Hepatocyte (in vitro differentiated cells): ENCODE data around the gene AZIN2. TPM values are rescaled to one million over a fixed set of nuclear protein-coding genes. Genes with fewer than 3 reads are reported as not detected.

Experiments
- DNase-seq: peaks from one replicate; pipeline ENCODE4 v3.0.0-alpha.2; 2016; ENCODE audit warnings: low spot score
- H2AFZ ChIP-seq: fragments of 200-600 bp; sonication (generic); 2 replicates; pipeline ENCODE4 v1.6.0; 2016; ENCODE audit warnings: antibody characterized with exemption, mild to moderate bottlenecking
- H3K27ac ChIP-seq: fragments of 200-600 bp; sonication (generic); 2 replicates; pipeline ENCODE4 v1.5.1; 2016; ENCODE audit warnings: mild to moderate bottlenecking
- H3K27me3 ChIP-seq: fragments of 200-600 bp; sonication (generic); 2 replicates; pipeline ENCODE4 v1.6.1; 2016
- H3K36me3 ChIP-seq: fragments of 200-600 bp; sonication (generic); replicated peaks from 2 replicates; pipeline ENCODE4 v1.5.1; 2016; ENCODE audit warnings: low read depth; ENCODE audit not compliant: insufficient read depth
- H3K4me1 ChIP-seq: fragments of 200-600 bp; sonication (generic); 2 replicates; pipeline ENCODE4 v1.5.1; 2016; ENCODE audit warnings: mild to moderate bottlenecking, moderate library complexity; ENCODE audit not compliant: insufficient read depth
- H3K4me2 ChIP-seq: fragments of 200-600 bp; sonication (generic); 2 replicates; pipeline ENCODE4 v1.6.0; 2016
- H3K4me3 ChIP-seq: fragments of 200-600 bp; sonication (generic); 2 replicates; pipeline ENCODE4 v1.5.1; 2016; ENCODE audit warnings: mild to moderate bottlenecking
- H3K79me2 ChIP-seq: fragments of 200-600 bp; sonication (generic); 2 replicates; pipeline ENCODE4 v1.6.0; 2017; ENCODE audit warnings: mild to moderate bottlenecking
- H3K9me2 ChIP-seq: fragments of 200-600 bp; sonication (generic); replicated peaks from 2 replicates; pipeline ENCODE4 v1.6.0; 2017; ENCODE audit warnings: mild to moderate bottlenecking; ENCODE audit not compliant: insufficient read depth
- H3K9me3 ChIP-seq: fragments of 200-600 bp; sonication (generic); 2 replicates; pipeline ENCODE4 v1.5.1; 2016; ENCODE audit warnings: low read depth, mild to moderate bottlenecking
- H4K20me1 ChIP-seq: fragments of 200-600 bp; sonication (generic); 2 replicates; pipeline ENCODE4 v1.6.0; 2016; ENCODE audit warnings: mild to moderate bottlenecking; ENCODE audit not compliant: insufficient read depth, poor library complexity, severe bottlenecking
- CTCF ChIP-seq: fragments of 200-600 bp; sonication (generic); IDR thresholded peaks from 2 replicates; pipeline ENCODE4 v1.5.1; 2016; ENCODE audit warnings: antibody characterized with exemption, mild to moderate bottlenecking; ENCODE audit not compliant: poor library complexity
- EZH2 ChIP-seq: fragments of 200-600 bp; sonication (generic); IDR thresholded peaks from 2 replicates; pipeline ENCODE4 v1.6.1; 2016; ENCODE audit warnings: antibody characterized with exemption, mild to moderate bottlenecking, borderline replicate concordance
- EZH2phosphoT487 ChIP-seq: fragments of 200-600 bp; sonication (generic); IDR thresholded peaks from one replicate; pipeline ENCODE4 v1.6.1; 2018; ENCODE audit warnings: antibody characterized with exemption, mild to moderate bottlenecking, low read depth, moderate library complexity; ENCODE audit not compliant: unreplicated experiment, severe bottlenecking
- WGBS: methylation state at CpG from one replicate; pipeline ENCODE4 v1.1.6; 2016; ENCODE audit warnings: low lambda C conversion rate; ENCODE audit errors: missing lambda C conversion rate; 5-methylcytosine and 5-hydroxymethylcytosine counted together
- polyA plus RNA-seq: library from polyadenylated mRNA; unstranded; fragments of >200 nt; fragmentation: Nextera tagmentation; extraction: Ambion mirVana; gene quantifications from 2 replicates; pipeline ENCODE4 v1.2.1, GENCODE V29; 2016
- total RNA-seq: library from RNA; depleted of rRNA; stranded (reverse); fragments of >200 nt; gene quantifications from 2 replicates; pipeline ENCODE4 v1.2.3, GENCODE V29; 2014

AZIN2 gene
- total and polyA plus RNA-seq, 2 experiments from 2014 or later: 1.8 to 2.8 TPM

GRCh38 chr1:33140153-33141149, 59.5 kb downstream of the AZIN2 start:
- peak; percentile 20 for TF ChIP-seq CTCF
- TF ChIP-seq EZH2phosphoT487: no peak
- TF ChIP-seq EZH2: no peak
- Histone ChIP-seq H3K27me3 (no peaks in the 10 kb centered on the region), H3K9me3 (no peaks in the 10 kb centered on the region), H4K20me1 (no peaks in the 10 kb centered on the region), H3K36me3 (no peaks in the 10 kb centered on the region), H3K4me3 (no peak overlapping the region), H2AFZ (no peak overlapping the region), H3K27ac (no peak overlapping the region), H3K9me2 (no peaks in the 10 kb centered on the region), H3K4me2 (no peak overlapping the region), H3K4me1 (peaks cover 8% of the 10 kb centered on the region), H3K79me2 (no peaks in the 10 kb centered on the region)
- 34% methylated on average over 9 of the region's 9 CpGs for WGBS
- DNase-seq: peak; percentile 35

- no peak overlapping the region for H3K27ac ChIP-seq
- WGBS: 94% methylated on average over 2 of the region's 2 CpGs
- H3K36me3 ChIP-seq: no peaks in the 10 kb centered on the region
- no peaks in the 10 kb centered on the region for H4K20me1 ChIP-seq
- H2AFZ ChIP-seq: no peak overlapping the region
- no peak for DNase-seq
- TF ChIP-seq EZH2: no peak
- no peak for TF ChIP-seq CTCF
- TF ChIP-seq EZH2phosphoT487: no peak
- no peaks in the 10 kb centered on the region for H3K9me2 ChIP-seq
- H3K27me3 ChIP-seq: no peaks in the 10 kb centered on the region
- no peak overlapping the region for H3K4me2 ChIP-seq
- H3K4me3 ChIP-seq: no peak overlapping the region
- H3K9me3 ChIP-seq: no peaks in the 10 kb centered on the region
- H3K4me1 ChIP-seq: peaks cover 8% of the 10 kb centered on the region
- no peaks in the 10 kb centered on the region for H3K79me2 ChIP-seq
Observed at GRCh38 chr1:33141216-33141615, 60.3 kb downstream of the AZIN2 start.

GRCh38 chr1:33141781-33142180, 60.8 kb downstream of the AZIN2 start:
- H4K20me1 ChIP-seq: no peaks in the 10 kb centered on the region
- no peak overlapping the region for H2AFZ ChIP-seq
- H3K9me3 ChIP-seq: no peaks in the 10 kb centered on the region
- no peak overlapping the region for H3K4me2 ChIP-seq
- no peaks in the 10 kb centered on the region for H3K27me3 ChIP-seq
- WGBS: 68% methylated on average over 3 of the region's 3 CpGs
- H3K79me2 ChIP-seq: no peaks in the 10 kb centered on the region
- H3K4me1 ChIP-seq: peaks cover 8% of the 10 kb centered on the region
- DNase-seq: no peak
- H3K36me3 ChIP-seq: no peaks in the 10 kb centered on the region
- no peak overlapping the region for H3K27ac ChIP-seq
- TF ChIP-seq EZH2 (no peak), EZH2phosphoT487 (no peak), CTCF (no peak)
- H3K9me2 ChIP-seq: no peaks in the 10 kb centered on the region
- no peak overlapping the region for H3K4me3 ChIP-seq
